IMR-90 (cell line): ENCODE data around the gene MASP2. TPM values are rescaled to one million over a fixed set of nuclear protein-coding genes. Genes with fewer than 3 reads are reported as not detected.

ENCODE experiments used
- ATAC-seq: fragments of 200-7000 bp; cut with Tn5 transposase; 2 replicates; pipeline ENCODE4 v1.9.1; 2020; ENCODE audit warnings: low read depth, mild to moderate bottlenecking, moderate library complexity
- BruUV-seq: library from RNA; stranded (reverse); fragments of 400-500 nt; replicated peaks from 2 replicates; lab custom pipeline; 2021; lab: Mats Ljungman, UMichigan
- CTCF ChIA-PET: fragments of 300-600 bp; formaldehyde crosslinking; extraction: SDS; loops from one replicate; lab custom pipeline; 2021; ENCODE audit warnings: antibody characterized with exemption; lab: Yijun Ruan, JAX
- POLR2A ChIA-PET: fragments of 300-600 bp; sonication (Branson Sonifier 250); formaldehyde crosslinking; loops from one replicate; lab custom pipeline; 2022; ENCODE audit warnings: antibody characterized with exemption; ENCODE audit not compliant: unreplicated experiment; lab: Charles Lee
- DNase-seq: peaks from one replicate; pipeline ENCODE4 v3.0.0; 2013
- H2AFZ ChIP-seq: replicated peaks from 2 replicates; pipeline ENCODE3; 2013; ENCODE audit warnings: low read length, mild to moderate bottlenecking; ENCODE audit not compliant: poor library complexity
- H2AK5ac ChIP-seq: 2 replicates; pipeline ENCODE4 v1.6.1; 2013; ENCODE audit warnings: low read depth, low read length, inconsistent platforms
- H2AK9ac ChIP-seq: replicated peaks from 2 replicates; pipeline ENCODE3; 2013; ENCODE audit warnings: mild to moderate bottlenecking, low read depth, low read length, moderate library complexity; ENCODE audit not compliant: poor library complexity
- H2BK120ac ChIP-seq: 2 replicates; pipeline ENCODE4 v1.6.1; 2013; ENCODE audit warnings: low read depth, low read length, inconsistent platforms
- H2BK15ac ChIP-seq: 3 replicates; pipeline ENCODE4 v1.6.1; 2013; ENCODE audit warnings: low read depth, low read length, inconsistent platforms
- H2BK20ac ChIP-seq: 2 replicates; pipeline ENCODE4 v1.6.1; 2013; ENCODE audit warnings: low read depth, mild to moderate bottlenecking, inconsistent platforms, low read length, moderate library complexity
- H2BK5ac ChIP-seq: 2 replicates; pipeline ENCODE4 v1.6.1; 2013; ENCODE audit warnings: mild to moderate bottlenecking, low read depth, low read length, inconsistent platforms; ENCODE audit not compliant: poor library complexity, severe bottlenecking
- H3K14ac ChIP-seq: replicated peaks from 2 replicates; pipeline ENCODE4 v1.6.1; 2013; ENCODE audit warnings: low read depth, low read length, inconsistent platforms
- H3K18ac ChIP-seq: 2 replicates; pipeline ENCODE4 v1.6.1; 2013; ENCODE audit warnings: low read depth, low read length, control low read depth
- H3K23ac ChIP-seq: 2 replicates; pipeline ENCODE4 v1.6.1; 2013; ENCODE audit warnings: low read depth, low read length, inconsistent platforms
- H3K27ac ChIP-seq: 2 replicates; pipeline ENCODE4 v1.5.1; 2013; ENCODE audit warnings: mild to moderate bottlenecking, control low read depth, low read length; ENCODE audit not compliant: insufficient read depth
- H3K27me3 ChIP-seq: 2 replicates; pipeline ENCODE4 v1.6.1; 2013; ENCODE audit warnings: low read length; ENCODE audit not compliant: control insufficient read depth, insufficient read depth
- H3K36me3 ChIP-seq: 2 replicates; pipeline ENCODE4 v1.6.1; 2013; ENCODE audit warnings: low read length, mixed read lengths; ENCODE audit not compliant: control insufficient read depth, insufficient read depth
- H3K4ac ChIP-seq: 2 replicates; pipeline ENCODE4 v1.6.1; 2013; ENCODE audit warnings: low read depth, low read length, inconsistent platforms
- H3K4me1 ChIP-seq: 2 replicates; pipeline ENCODE4 v1.6.1; 2013; ENCODE audit warnings: low read length, mixed read lengths; ENCODE audit not compliant: control insufficient read depth, insufficient read depth
- H3K4me2 ChIP-seq: 2 replicates; pipeline ENCODE4 v1.6.1; 2013; ENCODE audit warnings: low read depth, mild to moderate bottlenecking, control low read depth, low read length, moderate library complexity
- H3K4me3 ChIP-seq: 2 replicates; pipeline ENCODE4 v1.5.1; 2013; ENCODE audit warnings: low read depth, mild to moderate bottlenecking, control low read depth, low read length, moderate library complexity; ENCODE audit not compliant: insufficient read depth
- H3K56ac ChIP-seq: 2 replicates; pipeline ENCODE4 v1.6.1; 2013; ENCODE audit warnings: low read length, inconsistent platforms; ENCODE audit not compliant: insufficient read depth; ENCODE audit errors: extremely low read depth
- H3K79me1 ChIP-seq, 2 experiments: 2 replicates each; pipeline ENCODE4 v1.6.1; 2013; ENCODE audit warnings: low read length in 2 of 2, inconsistent platforms in 1 of 2, low read depth in 1 of 2
- H3K9ac ChIP-seq: 2 replicates; pipeline ENCODE4 v1.6.1; 2013; ENCODE audit warnings: low read depth, low read length, control low read depth
- H3K9me1 ChIP-seq: 2 replicates; pipeline ENCODE4 v1.6.1; 2013; ENCODE audit warnings: low read length, inconsistent platforms; ENCODE audit not compliant: insufficient read depth
- H3K9me3 ChIP-seq: 2 replicates; pipeline ENCODE4 v1.6.1; 2013; ENCODE audit warnings: low read length; ENCODE audit not compliant: control insufficient read depth, insufficient read depth
- H4K20me1 ChIP-seq: 2 replicates; pipeline ENCODE4 v1.6.1; 2013; ENCODE audit warnings: low read length, inconsistent platforms; ENCODE audit not compliant: insufficient read depth
- H4K5ac ChIP-seq: 2 replicates; pipeline ENCODE4 v1.6.1; 2013; ENCODE audit warnings: mild to moderate bottlenecking, low read depth, low read length, control low read depth
- H4K8ac ChIP-seq, 2 experiments: 2 replicates each; pipeline ENCODE4 v1.6.1; 2013; ENCODE audit warnings: low read depth in 2 of 2, low read length in 2 of 2, control low read depth in 1 of 2, inconsistent platforms in 1 of 2
- H4K91ac ChIP-seq: 2 replicates; pipeline ENCODE4 v1.6.1; 2013; ENCODE audit warnings: low read depth, low read length, inconsistent platforms; ENCODE audit not compliant: insufficient read depth
- BHLHE40 ChIP-seq: fragments of 150-350 bp; IDR thresholded peaks from 2 replicates; pipeline ENCODE4 v1.6.1; 2016; ENCODE audit warnings: mild to moderate bottlenecking, low read depth, low read length
- CHD1 ChIP-seq: IDR thresholded peaks from 2 replicates; pipeline ENCODE4 v1.6.1; 2012; ENCODE audit warnings: low read depth, low read length, improper control_type of control experiment
- CTCF ChIP-seq: conservative IDR thresholded peaks from 2 replicates; pipeline ENCODE4 v1.5.1; 2012; ENCODE audit warnings: mild to moderate bottlenecking, low read depth, low read length, improper control_type of control experiment
- ELK1 ChIP-seq: fragments of 150-350 bp; IDR thresholded peaks from 2 replicates; pipeline ENCODE4 v1.6.1; 2016; ENCODE audit warnings: low read depth, mild to moderate bottlenecking, low read length, moderate library complexity, borderline replicate concordance
- FOS ChIP-seq: fragments of 150-350 bp; IDR thresholded peaks from 2 replicates; pipeline ENCODE4 v1.6.1; 2016; ENCODE audit warnings: low read depth, low read length
- MAFK ChIP-seq: IDR thresholded peaks from 2 replicates; pipeline ENCODE4 v1.6.1; 2012; ENCODE audit warnings: low read depth, low read length, improper control_type of control experiment
- MAZ ChIP-seq: IDR thresholded peaks from 2 replicates; pipeline ENCODE4 v1.6.1; 2012; ENCODE audit warnings: low read depth, mild to moderate bottlenecking, low read length, improper control_type of control experiment, moderate library complexity, borderline replicate concordance
- MXI1 ChIP-seq: IDR thresholded peaks from 2 replicates; pipeline ENCODE4 v1.6.1; 2012; ENCODE audit warnings: low read depth, mild to moderate bottlenecking, low read length, moderate library complexity, borderline replicate concordance
- POLR2A ChIP-seq: IDR thresholded peaks from 2 replicates; pipeline ENCODE4 v1.6.1; 2012; ENCODE audit warnings: mild to moderate bottlenecking, low read depth, low read length
- RCOR1 ChIP-seq: IDR thresholded peaks from 2 replicates; pipeline ENCODE4 v1.6.1; 2012; ENCODE audit warnings: mild to moderate bottlenecking, low read length, improper control_type of control experiment; ENCODE audit not compliant: insufficient replicate concordance
- RFX5 ChIP-seq: IDR thresholded peaks from 2 replicates; pipeline ENCODE4 v1.8.0; 2012; ENCODE audit warnings: low read depth, mild to moderate bottlenecking, low read length, moderate library complexity
- SMC3 ChIP-seq: fragments of 150-350 bp; IDR thresholded peaks from 2 replicates; pipeline ENCODE4 v1.6.1; 2016; ENCODE audit warnings: low read depth, mild to moderate bottlenecking, antibody characterized with exemption, low read length, moderate library complexity
- USF2 ChIP-seq: fragments of 150-350 bp; IDR thresholded peaks from 2 replicates; pipeline ENCODE4 v1.6.1; 2017; ENCODE audit warnings: mild to moderate bottlenecking, antibody characterized with exemption, low read length, low read depth
- WGBS, 2 experiments: methylation state at CpG; one replicate each; pipeline versions ENCODE4 v1.1.5 to v1.1.7; 2013; ENCODE audit warnings: missing lambda C conversion rate in 2 of 2; ENCODE audit not compliant: insufficient read length in 1 of 2; ENCODE audit errors: extremely low coverage in 2 of 2; 5-methylcytosine and 5-hydroxymethylcytosine counted together
- dilution Hi-C: fragments of 300-500 bp; cut with HindIII; formaldehyde crosslinking; loops from one replicate; pipeline ENCODE4 v1.14.3; 2018; ENCODE audit warnings: low sequenced_read_pairs; ENCODE audit not compliant: unreplicated experiment
- in situ Hi-C: fragments of 300-500 bp; cut with MboI; formaldehyde crosslinking; loops from 3 replicates; pipeline ENCODE4 v1.14.3; 2019; ENCODE audit warnings: low sequenced_read_pairs, inconsistent platforms, mixed read lengths
- intact Hi-C: fragments of 100-400 bp; cut with micrococcal nuclease; formaldehyde crosslinking; loops from 2 replicates; pipeline ENCODE4 v1.10.0; 2022
- polyA plus RNA-seq, 3 experiments: library from polyadenylated mRNA; depleted of rRNA; stranded (reverse); fragments of >200 nt; gene quantifications; 2 replicates each; pipeline ENCODE4 v1.2.3, GENCODE V29; 2012; ENCODE audit warnings: low replicate concordance in 1 of 3
- total RNA-seq: library from RNA; depleted of rRNA; stranded (reverse); fragments of >200 nt; gene quantifications from 2 replicates; pipeline ENCODE4 v1.2.3, GENCODE V29; 2012

Gene MASP2
- total and polyA plus RNA-seq, 2 of the 4 experiments (the other 2 are of a cell fraction): 0.03 TPM; not detected in 1

- no peak overlapping the region for H4K8ac ChIP-seq
- H3K56ac ChIP-seq: no peak overlapping the region
- H3K4me3 ChIP-seq: no peak overlapping the region
- H2AK9ac ChIP-seq: no peak overlapping the region
- no peak overlapping the region for H3K23ac ChIP-seq
- no peaks in the 10 kb centered on the region for H3K36me3 ChIP-seq
- H2BK20ac ChIP-seq: no peak overlapping the region
- H2AFZ ChIP-seq: no peak overlapping the region
- no peak overlapping the region for H3K4ac ChIP-seq
- DNase-seq (no peak), ATAC-seq (no peak)
- no peaks in the 10 kb centered on the region for H3K4me1 ChIP-seq
- no peaks in the 10 kb centered on the region for H3K9me1 ChIP-seq
- H2BK15ac ChIP-seq: no peak overlapping the region
- H2BK5ac ChIP-seq: peak overlapping the region; percentile 33
- H3K9ac ChIP-seq: no peak overlapping the region
- no peaks in the 10 kb centered on the region for H4K20me1 ChIP-seq
- no peak overlapping the region for H3K4me2 ChIP-seq
- ChIA-PET POLR2A (no interaction called here), CTCF (no interaction called here)
- no peak for TF ChIP-seq CHD1
- no peak for TF ChIP-seq MAZ
- no peak for TF ChIP-seq BHLHE40
- no peak for TF ChIP-seq FOS
- no peak for TF ChIP-seq SMC3
- no peak for TF ChIP-seq RCOR1
- TF ChIP-seq MAFK: no peak
- no peak for TF ChIP-seq RFX5
- TF ChIP-seq POLR2A: no peak
- no peak for TF ChIP-seq MXI1
- no peak for TF ChIP-seq CTCF
- no peak for TF ChIP-seq USF2
- no peak for TF ChIP-seq ELK1
- 38% methylated on average over 2 of the region's 2 CpGs; no CpG with 5 or more reads in 1 of the 2 experiments for WGBS, 2 experiments
- intact Hi-C loops: loop anchor here (5.0 kb wide), 2 partner anchors 678 to 853 kb away; no protein-coding TSS in a partner anchor
- no peak overlapping the region for H4K5ac ChIP-seq
- no peak overlapping the region for H3K27ac ChIP-seq
- H3K14ac ChIP-seq: no peak overlapping the region
- H4K91ac ChIP-seq: no peak overlapping the region
- no peak overlapping the region for H2BK120ac ChIP-seq
- no peaks in the 10 kb centered on the region for H3K79me1 ChIP-seq
- H3K9me3 ChIP-seq: no peaks in the 10 kb centered on the region
- no peak overlapping the region for H3K18ac ChIP-seq
- no TSS peak for BruUV-seq
- in situ Hi-C loops: loop anchor here (10.0 kb wide), 1 partner anchor 605 kb away; no protein-coding TSS in a partner anchor
- H3K27me3 ChIP-seq: peaks cover 6% of the 10 kb centered on the region
- dilution Hi-C loops: no loop called here
- H2AK5ac ChIP-seq: no peak overlapping the region
Measured at GRCh38 chr1:11039351-11040104, 7.5 kb downstream of the MASP2 start.
